HG02981 (cell line): ENCODE measurements around the gene CCDC136.

ENCODE experiments used
- ATAC-seq: cut with Tn5 transposase; IDR thresholded peaks from one replicate; pipeline ENCODE4 v1.9.1; 2021; ENCODE audit warnings: mild to moderate bottlenecking, moderate library complexity; ENCODE audit not compliant: unreplicated experiment

CCDC136 gene

GRCh38 chr7:128775744-128776474 lies 15.9 kb upstream of the CCDC136 start, which contains the start of gene OPN1SW:
Gene OPN1SW, minus strand, starts transcription at chr7:128775794. Its CDS starts 13 bp downstream, at chr7:128775781.
- no peak for ATAC-seq

- no peak for ATAC-seq
These were observed 14.3 kb upstream of the CCDC136 start for GRCh38 chr7:128777156-128778123.

GRCh38 chr7:128778946-128779345 lies 12.8 kb upstream of the CCDC136 start:
- ATAC-seq = no peak

- no peak for ATAC-seq
These were observed 10.6 kb upstream of the CCDC136 start for GRCh38 chr7:128781126-128781525.

- ATAC-seq = no peak
These were observed 9.9 kb upstream of the CCDC136 start for GRCh38 chr7:128781851-128782250.

- no peak for ATAC-seq
These were observed 8.5 kb upstream of the CCDC136 start for GRCh38 chr7:128783143-128783861.

GRCh38 chr7:128785738-128786137 lies 6.0 kb upstream of the CCDC136 start:
- no peak for ATAC-seq

GRCh38 chr7:128788446-128789412 lies 3.0 kb upstream of the CCDC136 start:
- no peak for ATAC-seq

GRCh38 chr7:128790315-128791041 lies 1.3 kb upstream of the CCDC136 start:
- ATAC-seq = peak; percentile 9

GRCh38 chr7:128791972-128792327 lies 182 bp downstream of the CCDC136 start:
- ATAC-seq = no peak

GRCh38 chr7:128792471-128793180 lies 858 bp downstream of the CCDC136 start:
- ATAC-seq = no peak

- ATAC-seq = no peak
These were observed 1.4 kb downstream of the CCDC136 start for GRCh38 chr7:128793181-128793547.

GRCh38 chr7:128794020-128794419 lies 2.3 kb downstream of the CCDC136 start:
- ATAC-seq = no peak

- ATAC-seq = no peak
These were observed 2.7 kb downstream of the CCDC136 start for GRCh38 chr7:128794436-128794835.

- ATAC-seq = no peak
These were observed 3.4 kb downstream of the CCDC136 start for GRCh38 chr7:128795129-128795528.

- ATAC-seq = no peak
These were observed 4.6 kb downstream of the CCDC136 start for GRCh38 chr7:128796327-128796726.

- ATAC-seq = no peak
These were observed 7.7 kb downstream of the CCDC136 start for GRCh38 chr7:128799451-128799850.

GRCh38 chr7:128800567-128800966 lies 8.8 kb downstream of the CCDC136 start:
- ATAC-seq = no peak

GRCh38 chr7:128801003-128801402 lies 9.2 kb downstream of the CCDC136 start:
- no peak for ATAC-seq
